ENCODE results near the gene GPR89A. TPM values are rescaled to one million over a fixed set of nuclear protein-coding genes. Genes with fewer than 3 reads are reported as not detected.

GPR89A gene
- total RNA-seq, 1 experiment from 2014 or later, result 27.2 TPM

DNA sequence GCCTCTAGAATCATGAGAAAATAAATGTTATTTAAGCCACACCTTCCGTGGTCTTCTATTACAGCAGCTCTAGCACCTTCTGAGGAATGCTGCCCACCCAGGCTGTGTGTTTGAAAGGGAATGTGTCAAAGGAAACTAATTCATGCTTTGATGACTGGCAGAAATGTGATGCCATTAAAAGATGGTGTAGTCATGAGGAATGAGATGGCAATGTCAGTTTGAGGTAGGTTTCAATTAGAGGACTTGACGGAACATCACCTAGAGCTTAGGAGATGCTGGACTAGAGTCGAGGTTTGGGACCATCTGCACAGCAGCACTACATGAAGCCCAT lies 88.8 kb downstream of the GPR89A start:
- Mint-ChIP-seq H3K36me3 (no peaks in the 10 kb centered on the region), H3K27me3 (ENCODE audit: low read depth) (peaks cover 12% of the 10 kb centered on the region), H3K4me3 (no peak overlapping the region), H3K9me3 (no peaks in the 10 kb centered on the region), H3K27ac (no peak overlapping the region), H3K4me1 (no peaks in the 10 kb centered on the region)
- ATAC-seq (no peak), DNase-seq (ENCODE audit: low spot score) (no peak)
- ChIA-PET POLR2A (no interaction called here), CTCF (no interaction called here)
- TF ChIP-seq TP53 (CRISPR knock-in tag; IDR thresholded peaks at IDR 0.05) (no peak), MXD4 (CRISPR knock-in tag; IDR thresholded peaks at IDR 0.05; ENCODE audit: borderline replicate concordance) (no peak), SOX15 (CRISPR knock-in tag; IDR thresholded peaks at IDR 0.05) (no peak)
- TF ChIP-seq, protein P1, sequence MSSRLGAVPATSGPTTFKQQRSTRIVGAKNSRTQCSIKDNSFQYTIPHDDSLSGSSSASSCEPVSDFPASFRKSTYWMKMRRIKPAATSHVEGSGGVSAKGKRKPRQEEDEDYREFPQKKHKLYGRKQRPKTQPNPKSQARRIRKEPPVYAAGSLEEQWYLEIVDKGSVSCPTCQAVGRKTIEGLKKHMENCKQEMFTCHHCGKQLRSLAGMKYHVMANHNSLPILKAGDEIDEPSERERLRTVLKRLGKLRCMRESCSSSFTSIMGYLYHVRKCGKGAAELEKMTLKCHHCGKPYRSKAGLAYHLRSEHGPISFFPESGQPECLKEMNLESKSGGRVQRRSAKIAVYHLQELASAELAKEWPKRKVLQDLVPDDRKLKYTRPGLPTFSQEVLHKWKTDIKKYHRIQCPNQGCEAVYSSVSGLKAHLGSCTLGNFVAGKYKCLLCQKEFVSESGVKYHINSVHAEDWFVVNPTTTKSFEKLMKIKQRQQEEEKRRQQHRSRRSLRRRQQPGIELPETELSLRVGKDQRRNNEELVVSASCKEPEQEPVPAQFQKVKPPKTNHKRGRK (CRISPR knock-in tag; IDR thresholded peaks at IDR 0.05; ENCODE audit: borderline replicate concordance), result no peak
- TF ChIP-seq, protein P2, sequence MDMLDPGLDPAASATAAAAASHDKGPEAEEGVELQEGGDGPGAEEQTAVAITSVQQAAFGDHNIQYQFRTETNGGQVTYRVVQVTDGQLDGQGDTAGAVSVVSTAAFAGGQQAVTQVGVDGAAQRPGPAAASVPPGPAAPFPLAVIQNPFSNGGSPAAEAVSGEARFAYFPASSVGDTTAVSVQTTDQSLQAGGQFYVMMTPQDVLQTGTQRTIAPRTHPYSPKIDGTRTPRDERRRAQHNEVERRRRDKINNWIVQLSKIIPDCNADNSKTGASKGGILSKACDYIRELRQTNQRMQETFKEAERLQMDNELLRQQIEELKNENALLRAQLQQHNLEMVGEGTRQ (CRISPR knock-in tag; IDR thresholded peaks at IDR 0.05), result no peak
- TF ChIP-seq, protein P3, sequence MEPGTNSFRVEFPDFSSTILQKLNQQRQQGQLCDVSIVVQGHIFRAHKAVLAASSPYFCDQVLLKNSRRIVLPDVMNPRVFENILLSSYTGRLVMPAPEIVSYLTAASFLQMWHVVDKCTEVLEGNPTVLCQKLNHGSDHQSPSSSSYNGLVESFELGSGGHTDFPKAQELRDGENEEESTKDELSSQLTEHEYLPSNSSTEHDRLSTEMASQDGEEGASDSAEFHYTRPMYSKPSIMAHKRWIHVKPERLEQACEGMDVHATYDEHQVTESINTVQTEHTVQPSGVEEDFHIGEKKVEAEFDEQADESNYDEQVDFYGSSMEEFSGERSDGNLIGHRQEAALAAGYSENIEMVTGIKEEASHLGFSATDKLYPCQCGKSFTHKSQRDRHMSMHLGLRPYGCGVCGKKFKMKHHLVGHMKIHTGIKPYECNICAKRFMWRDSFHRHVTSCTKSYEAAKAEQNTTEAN (CRISPR knock-in tag; IDR thresholded peaks at IDR 0.05), result no peak
- TF ChIP-seq, protein P4, sequence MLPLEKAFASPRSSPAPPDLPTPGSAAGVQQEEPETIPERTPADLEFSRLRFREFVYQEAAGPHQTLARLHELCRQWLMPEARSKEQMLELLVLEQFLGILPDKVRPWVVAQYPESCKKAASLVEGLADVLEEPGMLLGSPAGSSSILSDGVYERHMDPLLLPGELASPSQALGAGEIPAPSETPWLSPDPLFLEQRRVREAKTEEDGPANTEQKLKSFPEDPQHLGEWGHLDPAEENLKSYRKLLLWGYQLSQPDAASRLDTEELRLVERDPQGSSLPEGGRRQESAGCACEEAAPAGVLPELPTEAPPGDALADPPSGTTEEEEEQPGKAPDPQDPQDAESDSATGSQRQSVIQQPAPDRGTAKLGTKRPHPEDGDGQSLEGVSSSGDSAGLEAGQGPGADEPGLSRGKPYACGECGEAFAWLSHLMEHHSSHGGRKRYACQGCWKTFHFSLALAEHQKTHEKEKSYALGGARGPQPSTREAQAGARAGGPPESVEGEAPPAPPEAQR (CRISPR knock-in tag; IDR thresholded peaks at IDR 0.05), result no peak

DNA sequence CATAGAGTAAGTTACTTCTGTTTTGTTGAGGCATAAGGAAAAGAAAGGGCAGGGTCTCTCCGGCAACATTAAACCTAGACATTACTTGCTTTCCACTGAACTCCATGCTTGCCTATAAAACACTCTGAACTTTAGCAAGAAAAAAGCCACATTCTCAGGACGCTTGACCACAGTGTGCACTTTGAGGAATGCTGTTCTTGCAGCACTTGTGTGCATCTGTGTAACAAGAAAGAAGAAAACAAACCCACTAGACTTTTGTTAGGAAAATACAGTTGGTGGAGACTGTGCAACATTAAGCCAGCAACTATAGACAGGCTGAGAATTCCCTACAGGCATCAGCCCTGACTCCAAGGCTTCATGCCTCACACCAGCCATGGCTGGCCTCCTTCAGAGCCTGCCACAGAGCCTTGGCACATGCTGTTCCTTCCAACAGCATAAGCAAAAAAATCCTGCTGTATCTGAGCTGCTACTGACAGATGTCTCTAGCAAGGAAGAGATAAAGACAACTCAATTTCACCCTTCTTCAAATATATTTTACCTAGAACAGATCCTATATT lies 93.6 kb downstream of the GPR89A start:
- DNase-seq (ENCODE audit: low spot score) (no peak), ATAC-seq (no peak)
- ChIA-PET POLR2A (no interaction called here), CTCF (no interaction called here)
- H3K36me3 Mint-ChIP-seq, result no peaks in the 10 kb centered on the region
- H3K27ac Mint-ChIP-seq, result no peak overlapping the region
- TF ChIP-seq ZNF423 (CRISPR knock-in tag; IDR thresholded peaks at IDR 0.05), result no peak
- H3K9me3 Mint-ChIP-seq, result no peaks in the 10 kb centered on the region
- H3K4me3 Mint-ChIP-seq, result no peak overlapping the region
- H3K27me3 Mint-ChIP-seq (ENCODE audit: low read depth), result peaks cover 4% of the 10 kb centered on the region
- H3K4me1 Mint-ChIP-seq, result no peaks in the 10 kb centered on the region

DNA sequence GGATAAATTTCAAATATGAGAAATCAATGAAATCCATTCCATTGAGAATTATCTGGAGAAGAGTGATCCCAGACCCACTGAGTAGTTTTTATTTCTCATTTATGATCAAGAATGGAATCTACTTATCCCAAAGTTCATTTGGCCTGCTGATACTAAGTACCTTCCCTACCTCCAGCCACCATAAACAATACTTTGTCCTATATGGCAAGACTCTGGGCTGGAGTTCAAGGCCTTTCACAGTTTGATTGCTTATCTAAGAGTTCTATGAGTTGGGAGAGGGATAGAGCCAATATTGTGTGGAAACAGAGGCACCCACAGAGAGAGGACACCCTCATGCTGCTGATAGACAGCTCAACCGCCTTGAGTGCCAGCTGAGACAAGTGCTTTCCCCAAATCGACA lies 94.3 kb downstream of the GPR89A start:
- ChIA-PET POLR2A (no interaction called here), CTCF (interaction anchor here (0.9 kb wide), 1 partner anchor 19 kb away, joined by 3 read pairs; no protein-coding TSS in a partner anchor)
- Mint-ChIP-seq H3K4me3 (no peak overlapping the region), H3K9me3 (no peaks in the 10 kb centered on the region), H3K36me3 (no peaks in the 10 kb centered on the region), H3K27ac (no peak overlapping the region), H3K27me3 (ENCODE audit: low read depth) (no peaks in the 10 kb centered on the region; the same call in 1 of the 2 replicates), H3K4me1 (peaks cover 3% of the 10 kb centered on the region)
- DNase-seq (ENCODE audit: low spot score), result no peak
- ATAC-seq, result no peak
- TF ChIP-seq, protein P5, sequence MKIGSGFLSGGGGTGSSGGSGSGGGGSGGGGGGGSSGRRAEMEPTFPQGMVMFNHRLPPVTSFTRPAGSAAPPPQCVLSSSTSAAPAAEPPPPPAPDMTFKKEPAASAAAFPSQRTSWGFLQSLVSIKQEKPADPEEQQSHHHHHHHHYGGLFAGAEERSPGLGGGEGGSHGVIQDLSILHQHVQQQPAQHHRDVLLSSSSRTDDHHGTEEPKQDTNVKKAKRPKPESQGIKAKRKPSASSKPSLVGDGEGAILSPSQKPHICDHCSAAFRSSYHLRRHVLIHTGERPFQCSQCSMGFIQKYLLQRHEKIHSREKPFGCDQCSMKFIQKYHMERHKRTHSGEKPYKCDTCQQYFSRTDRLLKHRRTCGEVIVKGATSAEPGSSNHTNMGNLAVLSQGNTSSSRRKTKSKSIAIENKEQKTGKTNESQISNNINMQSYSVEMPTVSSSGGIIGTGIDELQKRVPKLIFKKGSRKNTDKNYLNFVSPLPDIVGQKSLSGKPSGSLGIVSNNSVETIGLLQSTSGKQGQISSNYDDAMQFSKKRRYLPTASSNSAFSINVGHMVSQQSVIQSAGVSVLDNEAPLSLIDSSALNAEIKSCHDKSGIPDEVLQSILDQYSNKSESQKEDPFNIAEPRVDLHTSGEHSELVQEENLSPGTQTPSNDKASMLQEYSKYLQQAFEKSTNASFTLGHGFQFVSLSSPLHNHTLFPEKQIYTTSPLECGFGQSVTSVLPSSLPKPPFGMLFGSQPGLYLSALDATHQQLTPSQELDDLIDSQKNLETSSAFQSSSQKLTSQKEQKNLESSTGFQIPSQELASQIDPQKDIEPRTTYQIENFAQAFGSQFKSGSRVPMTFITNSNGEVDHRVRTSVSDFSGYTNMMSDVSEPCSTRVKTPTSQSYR (CRISPR knock-in tag; IDR thresholded peaks at IDR 0.05), result no peak
- TF ChIP-seq, protein P6, sequence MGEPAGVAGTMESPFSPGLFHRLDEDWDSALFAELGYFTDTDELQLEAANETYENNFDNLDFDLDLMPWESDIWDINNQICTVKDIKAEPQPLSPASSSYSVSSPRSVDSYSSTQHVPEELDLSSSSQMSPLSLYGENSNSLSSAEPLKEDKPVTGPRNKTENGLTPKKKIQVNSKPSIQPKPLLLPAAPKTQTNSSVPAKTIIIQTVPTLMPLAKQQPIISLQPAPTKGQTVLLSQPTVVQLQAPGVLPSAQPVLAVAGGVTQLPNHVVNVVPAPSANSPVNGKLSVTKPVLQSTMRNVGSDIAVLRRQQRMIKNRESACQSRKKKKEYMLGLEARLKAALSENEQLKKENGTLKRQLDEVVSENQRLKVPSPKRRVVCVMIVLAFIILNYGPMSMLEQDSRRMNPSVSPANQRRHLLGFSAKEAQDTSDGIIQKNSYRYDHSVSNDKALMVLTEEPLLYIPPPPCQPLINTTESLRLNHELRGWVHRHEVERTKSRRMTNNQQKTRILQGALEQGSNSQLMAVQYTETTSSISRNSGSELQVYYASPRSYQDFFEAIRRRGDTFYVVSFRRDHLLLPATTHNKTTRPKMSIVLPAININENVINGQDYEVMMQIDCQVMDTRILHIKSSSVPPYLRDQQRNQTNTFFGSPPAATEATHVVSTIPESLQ (CRISPR knock-in tag; IDR thresholded peaks at IDR 0.05), result no peak
- TF ChIP-seq NFYB (CRISPR knock-in tag; conservative IDR thresholded peaks at IDR 0.05; ENCODE audit: low read depth) (no peak), SOX15 (CRISPR knock-in tag; IDR thresholded peaks at IDR 0.05) (no peak), ZNF219 (CRISPR knock-in tag; IDR thresholded peaks at IDR 0.05; ENCODE audit: borderline replicate concordance) (no peak), TEAD1 (CRISPR knock-in tag; IDR thresholded peaks at IDR 0.05) (no peak), ZNF232 (CRISPR knock-in tag; IDR thresholded peaks at IDR 0.05) (no peak), OVOL2 (CRISPR knock-in tag; IDR thresholded peaks at IDR 0.05; ENCODE audit: borderline replicate concordance) (no peak), HMGA2 (CRISPR knock-in tag; IDR thresholded peaks at IDR 0.05) (no peak)
- TF ChIP-seq, protein P3 (CRISPR knock-in tag; IDR thresholded peaks at IDR 0.05), result no peak
- TF ChIP-seq, protein P7, sequence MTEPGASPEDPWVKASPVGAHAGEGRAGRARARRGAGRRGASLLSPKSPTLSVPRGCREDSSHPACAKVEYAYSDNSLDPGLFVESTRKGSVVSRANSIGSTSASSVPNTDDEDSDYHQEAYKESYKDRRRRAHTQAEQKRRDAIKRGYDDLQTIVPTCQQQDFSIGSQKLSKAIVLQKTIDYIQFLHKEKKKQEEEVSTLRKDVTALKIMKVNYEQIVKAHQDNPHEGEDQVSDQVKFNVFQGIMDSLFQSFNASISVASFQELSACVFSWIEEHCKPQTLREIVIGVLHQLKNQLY (CRISPR knock-in tag; IDR thresholded peaks at IDR 0.05), result no peak
- TF ChIP-seq, protein P8, sequence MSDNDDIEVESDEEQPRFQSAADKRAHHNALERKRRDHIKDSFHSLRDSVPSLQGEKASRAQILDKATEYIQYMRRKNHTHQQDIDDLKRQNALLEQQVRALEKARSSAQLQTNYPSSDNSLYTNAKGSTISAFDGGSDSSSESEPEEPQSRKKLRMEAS (CRISPR knock-in tag; IDR thresholded peaks at IDR 0.05), result no peak
- TF ChIP-seq, protein P2 (CRISPR knock-in tag; IDR thresholded peaks at IDR 0.05), result no peak

Measured in WTC11 (cell line).